ENCODE measurements around the gene GM2A. TPM values are rescaled to one million over a fixed set of nuclear protein-coding genes. Genes with fewer than 3 reads are reported as not detected.
"Not testable (repeated sequence)": the region's sequence is repeated elsewhere in the genome, so short reads cannot be mapped to it uniquely, and the experiment has no call there.

GM2A gene
- total RNA-seq, 4 donors from 2014 or later: 15.4 to 23.8 (median 18.8) TPM

DNA sequence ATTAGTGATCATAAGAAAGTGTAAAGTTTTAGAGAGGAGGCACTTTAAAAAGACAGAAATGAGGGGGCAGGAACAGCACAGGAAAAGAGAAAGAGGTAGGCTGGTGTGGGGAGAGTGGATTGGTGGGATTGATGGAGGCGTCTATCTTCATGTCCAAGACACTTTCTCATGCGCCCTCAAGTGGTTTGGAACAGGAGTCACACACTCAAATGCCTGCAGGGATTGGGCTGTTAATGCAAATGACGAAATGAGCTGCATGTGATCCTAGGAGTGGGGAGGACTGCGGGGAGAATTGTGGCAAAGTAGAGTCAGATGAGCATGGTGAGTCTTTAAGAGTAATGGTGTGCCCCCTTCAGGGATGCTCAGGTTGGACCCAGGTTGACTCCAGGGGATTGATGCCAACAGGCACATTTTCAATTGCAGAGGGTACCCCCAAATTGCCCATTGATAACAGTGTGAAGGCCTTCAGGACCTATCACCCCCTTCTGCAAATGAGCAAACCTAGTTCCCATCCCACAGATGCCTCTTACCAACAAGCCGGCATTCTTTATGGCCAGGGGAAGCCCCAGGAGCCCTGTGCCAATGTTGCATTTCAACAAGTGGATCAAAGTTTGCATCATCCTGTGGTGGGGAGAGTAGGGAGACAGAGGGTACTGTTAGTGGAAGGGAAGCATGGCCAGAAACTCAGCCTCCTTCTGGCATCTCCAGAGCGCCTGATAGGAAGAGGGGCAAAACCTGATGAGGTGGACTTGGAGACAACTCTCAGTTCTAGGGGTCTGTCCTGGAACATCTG is 45.3 kb downstream of the GM2A start:
- DNase-seq: peak; percentile 20 to 22
- peak in 3 of 6 experiments; percentile 30 to 49 (median 35) for TF ChIP-seq CTCF (IDR thresholded peaks at IDR 0.05)
- no peak for TF ChIP-seq POLR2A (IDR thresholded peaks at IDR 0.05)
- 62 to 66% methylated on average over 6 of the region's 6 CpGs for WGBS, 2 donors
- Histone ChIP-seq H3K9me3 (no peaks in the 10 kb centered on the region), H3K36me3 (no peaks in the 10 kb centered on the region), H3K27ac (no peak overlapping the region), H3K4me1 (no peaks in the 10 kb centered on the region), H3K27me3 (no peaks in the 10 kb centered on the region), H3K4me3 (replicated peaks in 1 of 3) (no peak overlapping the region)
- intact Hi-C loops (cut with DNase I): no loop called here

DNA sequence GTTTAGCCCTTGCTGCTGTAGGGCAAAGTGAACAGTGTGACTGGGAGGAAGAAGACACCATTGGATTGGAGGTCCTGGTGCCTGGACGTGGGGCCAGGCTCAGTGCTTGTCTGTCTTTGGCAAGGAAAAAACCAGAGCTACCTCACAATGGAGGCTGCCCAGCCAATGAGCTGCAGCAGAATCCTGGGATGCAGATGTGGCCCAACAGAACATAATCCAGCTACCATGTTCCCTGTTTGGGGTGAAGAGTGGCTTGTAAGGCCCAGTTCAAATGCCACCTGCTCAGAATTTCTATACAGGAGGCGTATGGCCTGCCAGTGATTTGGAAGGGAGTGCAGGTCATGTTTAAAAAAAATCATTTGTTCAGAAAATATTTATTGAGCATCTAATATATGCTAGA is 50.7 kb downstream of the GM2A start, which contains the start of gene SLC36A3:
SLC36A3 (minus strand) TSS at position 101 of the 400 bp plus-strand sequence. CDS start 412 bp downstream, outside the sequence.
- no peak for TF ChIP-seq POLR2A (IDR thresholded peaks at IDR 0.05)
- no peak for TF ChIP-seq CTCF (IDR thresholded peaks at IDR 0.05)
- 87 to 92% methylated on average over 2 of the region's 2 CpGs for WGBS, 2 donors

GRCh38 chr5:151309266-151309665 is 56.3 kb downstream of the GM2A start:
- DNase-seq; H3K27me3 ChIP-seq; H3K9me3 ChIP-seq; H3K36me3 ChIP-seq; H3K4me3 ChIP-seq (replicated peaks in 1 of 3); H3K27ac ChIP-seq; H3K4me1 ChIP-seq; intact Hi-C loops (cut with DNase I): not testable (repeated sequence)
- WGBS, 2 donors: 96% methylated on average over 15 to 17 of the region's 27 CpGs

More for the DNA sequence above, 50.7 kb downstream of the GM2A start, which contains the start of gene SLC36A3:
- H3K4me3 ChIP-seq (replicated peaks in 1 of 3): no peak within 1 kb of the TSS
- no peak for DNase-seq
- H3K9me3 ChIP-seq: no peaks in the 10 kb centered on the region
- no peaks in the 10 kb centered on the region for H3K36me3 ChIP-seq
- intact Hi-C loops (cut with DNase I): no loop called here
- no peaks in the 10 kb centered on the region for H3K27me3 ChIP-seq
- no peaks in the 10 kb centered on the region for H3K4me1 ChIP-seq
- H3K27ac ChIP-seq: no peak within 1 kb of the TSS

- H3K4me3 ChIP-seq (replicated peaks in 1 of 3); H3K36me3 ChIP-seq; H3K4me1 ChIP-seq; intact Hi-C loops (cut with DNase I); DNase-seq; H3K27me3 ChIP-seq; H3K9me3 ChIP-seq; H3K27ac ChIP-seq: not testable (repeated sequence)
- WGBS, 2 donors: 86 to 96% methylated on average over 15 of the region's 15 CpGs
Measured at GRCh38 chr5:151309821-151310220, 56.8 kb downstream of the GM2A start.

GRCh38 chr5:151310932-151311331 is 57.9 kb downstream of the GM2A start:
- TF ChIP-seq CTCF (IDR thresholded peaks at IDR 0.05) (no peak), POLR2A (IDR thresholded peaks at IDR 0.05) (no peak)
- Histone ChIP-seq H3K27ac (no peak overlapping the region), H3K27me3 (no peaks in the 10 kb centered on the region), H3K9me3 (no peaks in the 10 kb centered on the region), H3K36me3 (no peaks in the 10 kb centered on the region), H3K4me3 (replicated peaks in 1 of 3) (no peak overlapping the region), H3K4me1 (no peaks in the 10 kb centered on the region)
- DNase-seq: no peak
- intact Hi-C loops (cut with DNase I): no loop called here

DNA sequence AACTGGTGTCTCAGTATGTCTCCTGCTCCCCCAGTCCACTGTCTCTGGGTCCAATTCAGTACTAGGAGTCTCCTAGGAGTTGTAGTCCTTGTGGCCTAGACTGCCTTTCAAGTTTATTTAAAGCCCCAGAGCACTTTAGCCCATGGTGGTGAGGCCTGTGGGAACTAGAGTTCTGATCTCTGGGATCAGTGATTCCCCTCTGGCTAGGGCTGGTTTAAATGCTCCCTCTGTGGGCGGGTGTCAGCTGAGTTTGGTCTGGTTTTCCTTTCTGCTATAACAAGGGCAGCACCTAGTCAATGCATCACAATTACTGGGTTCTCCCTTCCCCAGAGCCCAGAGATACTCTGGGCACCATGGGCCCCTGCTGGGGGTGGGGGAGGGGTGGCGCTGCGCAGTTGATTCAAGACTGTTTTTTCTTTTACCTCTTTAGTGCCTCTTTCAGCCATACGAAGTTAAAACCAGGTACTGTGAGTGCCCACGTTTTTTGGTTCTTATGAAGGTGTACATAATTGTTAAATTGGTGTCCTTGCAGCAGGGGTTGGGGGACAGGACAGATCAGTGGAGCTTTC is 59.9 kb downstream of the GM2A start:
- no peaks in the 10 kb centered on the region for H3K27me3 ChIP-seq
- no peak overlapping the region for H3K27ac ChIP-seq
- no peak for TF ChIP-seq CTCF (IDR thresholded peaks at IDR 0.05)
- no peak for TF ChIP-seq POLR2A (IDR thresholded peaks at IDR 0.05)
- H3K4me1 ChIP-seq: no peaks in the 10 kb centered on the region
- H3K4me3 ChIP-seq (replicated peaks in 1 of 3): no peak overlapping the region
- DNase-seq: peak in 1 of 2 donors; percentile 11
- H3K36me3 ChIP-seq: no peaks in the 10 kb centered on the region
- 40 to 57% methylated on average over 5 of the region's 5 CpGs for WGBS, 2 donors
- intact Hi-C loops (cut with DNase I): no loop called here
- no peaks in the 10 kb centered on the region for H3K9me3 ChIP-seq
